Parathyroid adenoma (tissue), 2 donors: ENCODE measurements around the gene ZNF580.

Experiments
- H2AFZ ChIP-seq: fragments of 300-600 bp; sonication (generic); one replicate; pipeline ENCODE4 v1.7.0; 2017; ENCODE audit warnings: antibody characterized with exemption, mild to moderate bottlenecking
- H3K27ac ChIP-seq: fragments of 300-600 bp; sonication (generic); one replicate; pipeline ENCODE4 v1.7.0; 2017
- H3K27me3 ChIP-seq: fragments of 300-600 bp; sonication (generic); one replicate; pipeline ENCODE4 v1.7.0; 2017; ENCODE audit warnings: low read length; ENCODE audit not compliant: control insufficient read depth, insufficient read depth
- H3K36me3 ChIP-seq: fragments of 300-600 bp; sonication (generic); one replicate; pipeline ENCODE4 v1.7.0; 2017; ENCODE audit warnings: low read length; ENCODE audit not compliant: control insufficient read depth, insufficient read depth
- H3K4me1 ChIP-seq: fragments of 300-600 bp; sonication (generic); one replicate; pipeline ENCODE4 v1.7.0; 2017; ENCODE audit warnings: control low read depth
- H3K4me2 ChIP-seq: fragments of 300-600 bp; sonication (generic); one replicate; pipeline ENCODE4 v1.7.0; 2017; ENCODE audit warnings: low read length
- H3K4me3 ChIP-seq: fragments of 300-600 bp; sonication (generic); one replicate; pipeline ENCODE4 v1.7.0; 2017; ENCODE audit warnings: low read depth, low read length
- H3K79me2 ChIP-seq: fragments of 300-600 bp; sonication (generic); one replicate; pipeline ENCODE4 v1.7.0; 2017; ENCODE audit warnings: control low read depth
- H3K9ac ChIP-seq: fragments of 300-600 bp; sonication (generic); one replicate; pipeline ENCODE4 v1.7.0; 2017; ENCODE audit warnings: mild to moderate bottlenecking
- H3K9me3 ChIP-seq: fragments of 300-600 bp; sonication (generic); one replicate; pipeline ENCODE4 v1.7.0; 2017; ENCODE audit warnings: low read length; ENCODE audit not compliant: control insufficient read depth
- TF ChIP-seq, protein P1 (sequence below): fragments of 300-600 bp; sonication (generic); IDR thresholded peaks from one replicate; pipeline ENCODE4 v1.7.0; 2017; ENCODE audit warnings: antibody characterized with exemption, mild to moderate bottlenecking
- donor health status: primary hyperparathyroidism.

Gene ZNF580

DNA sequence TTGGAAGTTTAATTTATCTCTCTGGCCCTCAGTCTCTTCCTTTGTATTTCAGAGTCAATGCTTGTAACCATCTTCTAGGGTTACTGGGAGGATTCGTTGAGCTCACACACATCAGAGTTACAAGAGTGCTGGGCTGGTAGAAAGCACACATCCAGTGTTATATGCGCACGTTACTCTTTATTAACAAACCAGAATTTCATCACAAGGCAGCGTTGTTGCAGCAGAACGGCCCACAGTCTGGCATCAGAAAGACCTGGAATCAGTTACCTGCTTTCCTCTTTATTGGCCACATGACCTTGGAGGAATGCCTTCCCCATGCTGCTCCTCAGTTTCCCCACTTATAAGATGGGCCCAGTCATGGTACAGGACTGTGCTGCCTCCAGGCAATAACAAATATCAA, 31.5 kb upstream of the ZNF580 start:
- Histone ChIP-seq H2AFZ (no peak overlapping the region), H3K9ac (no peak overlapping the region), H3K4me3 (no peak overlapping the region), H3K9me3 (no peaks in the 10 kb centered on the region), H3K4me1 (peaks cover 28% of the 10 kb centered on the region), H3K27me3 (no peaks in the 10 kb centered on the region), H3K79me2 (peaks cover 45% of the 10 kb centered on the region), H3K27ac (no peak overlapping the region), H3K4me2 (no peak overlapping the region), H3K36me3 (no peaks in the 10 kb centered on the region)
- TF ChIP-seq, protein P1, sequence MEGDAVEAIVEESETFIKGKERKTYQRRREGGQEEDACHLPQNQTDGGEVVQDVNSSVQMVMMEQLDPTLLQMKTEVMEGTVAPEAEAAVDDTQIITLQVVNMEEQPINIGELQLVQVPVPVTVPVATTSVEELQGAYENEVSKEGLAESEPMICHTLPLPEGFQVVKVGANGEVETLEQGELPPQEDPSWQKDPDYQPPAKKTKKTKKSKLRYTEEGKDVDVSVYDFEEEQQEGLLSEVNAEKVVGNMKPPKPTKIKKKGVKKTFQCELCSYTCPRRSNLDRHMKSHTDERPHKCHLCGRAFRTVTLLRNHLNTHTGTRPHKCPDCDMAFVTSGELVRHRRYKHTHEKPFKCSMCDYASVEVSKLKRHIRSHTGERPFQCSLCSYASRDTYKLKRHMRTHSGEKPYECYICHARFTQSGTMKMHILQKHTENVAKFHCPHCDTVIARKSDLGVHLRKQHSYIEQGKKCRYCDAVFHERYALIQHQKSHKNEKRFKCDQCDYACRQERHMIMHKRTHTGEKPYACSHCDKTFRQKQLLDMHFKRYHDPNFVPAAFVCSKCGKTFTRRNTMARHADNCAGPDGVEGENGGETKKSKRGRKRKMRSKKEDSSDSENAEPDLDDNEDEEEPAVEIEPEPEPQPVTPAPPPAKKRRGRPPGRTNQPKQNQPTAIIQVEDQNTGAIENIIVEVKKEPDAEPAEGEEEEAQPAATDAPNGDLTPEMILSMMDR = no peak

DNA sequence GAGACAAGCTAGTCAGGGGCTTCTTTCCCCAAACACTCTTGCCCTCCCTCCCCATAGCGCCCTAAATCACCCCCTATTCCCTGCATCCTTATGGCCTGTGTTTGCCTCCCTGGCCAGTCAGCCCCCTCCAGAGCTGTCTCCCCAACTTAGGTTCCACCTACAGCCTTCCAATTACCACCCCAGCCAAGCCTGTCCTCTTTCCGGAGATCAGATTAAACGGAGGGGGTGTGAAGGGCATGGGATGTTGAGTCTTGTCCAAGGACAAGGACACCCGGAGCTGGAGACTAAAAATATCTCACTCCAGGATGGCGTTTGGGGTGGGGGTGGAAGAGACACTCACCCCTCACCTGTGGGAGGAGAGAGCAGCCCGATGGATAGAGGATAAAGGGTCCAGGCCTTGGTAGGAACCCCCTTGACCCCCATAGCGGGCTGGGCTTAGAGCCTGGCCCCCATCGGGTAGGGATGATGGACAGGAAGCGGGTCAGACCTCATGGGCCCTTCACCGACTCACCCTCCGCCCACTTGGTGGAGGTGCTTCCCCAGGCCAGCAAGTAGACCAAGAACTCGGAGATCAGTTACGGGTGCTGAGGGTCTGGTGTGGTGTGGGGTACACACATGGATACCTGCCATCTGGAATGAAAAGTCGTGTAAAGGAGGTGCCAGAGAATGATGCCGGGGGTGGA, 29.4 kb upstream of the ZNF580 start:
- Histone ChIP-seq H3K4me1 (peaks cover 22% of the 10 kb centered on the region), H3K4me2 (peak overlapping the region; percentile 54), H3K4me3 (peak overlapping the region; percentile 38), H3K9me3 (no peaks in the 10 kb centered on the region), H3K79me2 (peaks cover 44% of the 10 kb centered on the region), H3K36me3 (no peaks in the 10 kb centered on the region), H2AFZ (no peak overlapping the region), H3K27me3 (no peaks in the 10 kb centered on the region), H3K9ac (no peak overlapping the region), H3K27ac (peak overlapping the region; percentile 81)
- TF ChIP-seq, protein P1 = no peak

DNA sequence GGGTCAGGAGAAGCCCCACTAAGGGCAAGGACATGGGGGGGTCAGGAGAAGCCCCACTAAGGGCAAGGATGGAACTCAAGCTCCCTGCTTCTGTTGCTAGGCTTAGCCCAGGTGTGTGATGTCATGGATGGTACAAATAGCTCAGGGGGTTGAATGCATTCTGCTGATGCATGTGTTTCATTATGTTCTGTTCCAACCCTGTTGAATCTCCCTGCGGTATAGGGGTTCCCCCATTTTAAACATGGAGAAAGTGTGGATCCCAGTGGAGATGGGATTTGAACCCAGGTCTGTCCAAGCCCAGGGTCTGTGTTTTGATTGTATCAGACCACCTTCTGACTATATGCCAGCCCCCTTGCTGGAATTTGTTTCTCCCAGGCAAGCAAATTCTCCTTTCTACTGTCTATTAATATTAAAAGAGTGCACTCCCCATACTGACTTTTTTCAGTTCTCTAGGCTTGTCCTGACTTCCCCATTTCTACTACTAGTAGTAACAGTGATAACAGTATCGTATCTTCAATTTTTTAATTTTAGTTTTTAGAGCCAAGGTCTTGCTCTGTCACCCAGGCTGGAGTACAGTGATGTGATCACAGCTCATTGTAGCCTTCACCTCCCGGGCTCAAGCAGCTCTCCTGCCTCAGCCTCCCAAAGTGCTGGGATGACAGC, 28.7 kb upstream of the ZNF580 start:
- Histone ChIP-seq H3K4me2 (peak overlapping the region; percentile 54), H3K79me2 (peaks cover 38% of the 10 kb centered on the region), H3K27me3 (no peaks in the 10 kb centered on the region), H3K4me1 (peaks cover 18% of the 10 kb centered on the region), H2AFZ (no peak overlapping the region), H3K9me3 (no peaks in the 10 kb centered on the region), H3K9ac (no peak overlapping the region), H3K4me3 (peak overlapping the region; percentile 38), H3K36me3 (no peaks in the 10 kb centered on the region), H3K27ac (peak overlapping the region; percentile 81)
- TF ChIP-seq, protein P1 = no peak

DNA sequence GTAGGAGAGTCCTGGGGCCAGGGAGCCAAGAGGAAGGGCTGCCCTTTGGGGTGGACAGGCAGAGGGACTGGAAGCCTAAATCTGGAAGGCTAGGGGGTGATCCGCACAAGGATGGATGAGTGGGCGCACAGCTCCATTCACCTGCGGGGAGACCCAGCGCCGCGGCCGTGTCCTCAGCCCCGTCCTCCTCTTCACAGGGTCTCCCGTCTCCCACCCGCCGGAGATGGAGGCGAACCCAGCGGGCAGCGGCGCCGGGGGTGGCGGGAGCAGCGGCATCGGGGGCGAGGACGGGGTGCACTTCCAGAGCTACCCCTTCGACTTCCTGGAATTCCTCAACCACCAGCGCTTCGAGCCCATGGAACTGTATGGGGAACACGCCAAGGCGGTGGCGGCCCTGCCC, 27.4 kb upstream of the ZNF580 start:
- TF ChIP-seq, protein P1 = no peak
- H3K9me3 ChIP-seq = no peaks in the 10 kb centered on the region

More for the DNA sequence above, 27.4 kb upstream of the ZNF580 start:
- no peak overlapping the region for H2AFZ ChIP-seq
- no peaks in the 10 kb centered on the region for H3K36me3 ChIP-seq
- H3K27me3 ChIP-seq = no peaks in the 10 kb centered on the region
- H3K4me2 ChIP-seq = no peak overlapping the region
- H3K9ac ChIP-seq = no peak overlapping the region
- peaks cover 28% of the 10 kb centered on the region for H3K79me2 ChIP-seq
- H3K4me1 ChIP-seq = peaks cover 16% of the 10 kb centered on the region
- H3K27ac ChIP-seq = no peak overlapping the region
- no peak overlapping the region for H3K4me3 ChIP-seq
